HCT116 (cell line): ENCODE data around the gene LRRFIP1. TPM values are rescaled to one million over a fixed set of nuclear protein-coding genes. Genes with fewer than 3 reads are reported as not detected.

Source experiments
- ATAC-seq: fragments of 200-7000 bp; cut with Tn5 transposase; 2 replicates; pipeline ENCODE4 v1.9.1; 2020; ENCODE audit warnings: mild to moderate bottlenecking, moderate library complexity
- BruUV-seq: library from RNA; stranded (reverse); fragments of 400-500 nt; replicated peaks from 2 replicates; lab custom pipeline; 2021; lab: Mats Ljungman, UMichigan
- CTCF ChIA-PET: fragments of 300-600 bp; sonication (Branson Sonifier 250); formaldehyde crosslinking; loops from one replicate; lab custom pipeline; 2021; ENCODE audit warnings: antibody characterized with exemption; lab: Charles Lee
- POLR2A ChIA-PET: fragments of 300-600, 350-600 bp; sonication (Branson Sonifier 250); formaldehyde crosslinking; loops from one replicate; lab custom pipeline; 2021; ENCODE audit warnings: antibody characterized with exemption; lab: Charles Lee
- RAD21 ChIA-PET, 2 experiments: fragments of 300-600 bp; sonication (Branson Sonifier 250); formaldehyde crosslinking; loops; one replicate each; lab custom pipeline; 2023; ENCODE audit warnings: low total read pairs in 2 of 2; ENCODE audit not compliant: uncharacterized antibody in 2 of 2, unreplicated experiment in 2 of 2, low non-redundant PET in 1 of 2; lab: Charles Lee
- DNase-seq: peaks from one replicate; pipeline ENCODE4 v3.0.0-alpha.2; 2010; ENCODE audit warnings: low read depth, low spot score
- H2AFZ ChIP-seq: fragments of 200-600 bp; shearing (Covaris generic), sonication (generic); 2 replicates; pipeline ENCODE4 v1.6.1; 2017; ENCODE audit warnings: low read depth, mixed run types, mixed read lengths, antibody characterized with exemption, low read length; ENCODE audit not compliant: poor library complexity, severe bottlenecking
- H3K27ac ChIP-seq: 2 replicates; pipeline ENCODE4 v1.5.1; 2012; ENCODE audit warnings: low read depth, low read length
- H3K27me3 ChIP-seq: fragments of 200-600 bp; sonication (generic); 2 replicates; pipeline ENCODE4 v1.6.1; 2016; ENCODE audit warnings: mixed run types, low read length, mixed read lengths; ENCODE audit not compliant: insufficient read depth
- H3K36me3 ChIP-seq, 2 experiments: fragments of 200-500 bp in 1 of 2; fragments of 200-600 bp in 1 of 2; sonication (Bioruptor generic) in 1 of 2; sonication (generic) in 1 of 2; 2 replicates each; pipeline versions ENCODE4 v1.5.1 to v1.6.1; 2014 to 2016; ENCODE audit warnings: low read length in 2 of 2, inconsistent platforms in 1 of 2, mixed read lengths in 1 of 2, mixed run types in 1 of 2; ENCODE audit not compliant: insufficient read depth in 2 of 2, control insufficient read depth in 1 of 2
- H3K4me1 ChIP-seq, 2 experiments: fragments of 200-600 bp in 1 of 2; sonication (generic) in 1 of 2; 2 replicates each; pipeline versions ENCODE4 v1.5.1 to v1.6.1; 2012 to 2017; ENCODE audit warnings: low read length in 2 of 2, inconsistent platforms in 1 of 2, mild to moderate bottlenecking in 1 of 2, mixed read lengths in 1 of 2, mixed run types in 1 of 2, moderate library complexity in 1 of 2; ENCODE audit not compliant: insufficient read depth in 2 of 2, control insufficient read depth in 1 of 2
- H3K4me2 ChIP-seq: fragments of 200-600 bp; sonication (generic); 2 replicates; pipeline ENCODE4 v1.6.1; 2017; ENCODE audit warnings: mixed run types, low read length, mixed read lengths
- H3K4me3 ChIP-seq, 2 experiments: fragments of 200-600 bp in 1 of 2; sonication (generic) in 1 of 2; replicated peaks in 1 of 2; 2 replicates each; pipeline ENCODE4 v1.5.1; 2011 to 2016; ENCODE audit warnings: low read length in 2 of 2, control low read depth in 1 of 2, low read depth in 1 of 2, mild to moderate bottlenecking in 1 of 2, mixed read lengths in 1 of 2, mixed run types in 1 of 2
- H3K79me2 ChIP-seq: fragments of 200-600 bp; sonication (generic); 2 replicates; pipeline ENCODE4 v1.6.1; 2017; ENCODE audit warnings: mild to moderate bottlenecking, mixed run types, low read length, moderate library complexity, mixed read lengths; ENCODE audit not compliant: insufficient read depth
- H3K9ac ChIP-seq: fragments of 200-600 bp; sonication (generic); 2 replicates; pipeline ENCODE4 v1.6.1; 2016; ENCODE audit warnings: low read length, mixed read lengths
- H3K9me2 ChIP-seq: fragments of 200-600 bp; sonication (generic), shearing (Covaris generic); 2 replicates; pipeline ENCODE4 v1.6.1; 2017; ENCODE audit warnings: mixed run types, mild to moderate bottlenecking, moderate library complexity; ENCODE audit not compliant: insufficient read depth
- H3K9me3 ChIP-seq, 2 experiments: fragments of 200-500 bp in 1 of 2; fragments of 200-600 bp in 1 of 2; sonication (Bioruptor generic) in 1 of 2; sonication (generic) in 1 of 2; 2 replicates each; pipeline ENCODE4 v1.6.1; 2014 to 2017; ENCODE audit warnings: low read length in 2 of 2, mixed read lengths in 2 of 2, inconsistent platforms in 1 of 2, low read depth in 1 of 2, mild to moderate bottlenecking in 1 of 2, mixed run types in 1 of 2, moderate library complexity in 1 of 2; ENCODE audit not compliant: control insufficient read depth in 1 of 2, insufficient read depth in 1 of 2
- H4K20me1 ChIP-seq: fragments of 200-600 bp; sonication (generic), shearing (Covaris generic); 2 replicates; pipeline ENCODE4 v1.6.1; 2017; ENCODE audit warnings: mixed run types, mild to moderate bottlenecking, moderate library complexity; ENCODE audit not compliant: insufficient read depth
- ATF3 ChIP-seq: IDR thresholded peaks from 2 replicates; pipeline ENCODE4 v1.6.1; 2012
- CBX3 ChIP-seq: IDR thresholded peaks from 2 replicates; pipeline ENCODE4 v1.6.1; 2012; ENCODE audit warnings: low read depth
- CEBPB ChIP-seq: IDR thresholded peaks from 2 replicates; pipeline ENCODE4 v1.6.1; 2012; ENCODE audit warnings: low read depth
- EGR1 ChIP-seq: IDR thresholded peaks from 2 replicates; pipeline ENCODE4 v1.6.1; 2012; ENCODE audit warnings: low read depth
- EZH2 ChIP-seq: fragments of 200-600 bp; sonication (generic); IDR thresholded peaks from 2 replicates; pipeline ENCODE4 v1.6.1; 2017; ENCODE audit warnings: antibody characterized with exemption, mixed run types
- EZH2phosphoT487 ChIP-seq: fragments of 200-600 bp; IDR thresholded peaks from 2 replicates; pipeline ENCODE4 v1.6.1; 2018; ENCODE audit warnings: antibody characterized with exemption, borderline replicate concordance
- FOSL1 ChIP-seq: IDR thresholded peaks from 2 replicates; pipeline ENCODE4 v1.6.1; 2012; ENCODE audit warnings: low read depth
- JUND ChIP-seq: IDR thresholded peaks from 2 replicates; pipeline ENCODE4 v1.6.1; 2012
- POLR2A ChIP-seq: IDR thresholded peaks from 2 replicates; pipeline ENCODE4 v1.7.0; 2011; ENCODE audit warnings: borderline replicate concordance; ENCODE audit not compliant: insufficient read depth, insufficient read length; ENCODE audit errors: extremely low read depth
- RAD21 ChIP-seq: IDR thresholded peaks from 2 replicates; pipeline ENCODE4 v1.6.1; 2012; ENCODE audit warnings: low read depth, mild to moderate bottlenecking
- SIN3A ChIP-seq: IDR thresholded peaks from 2 replicates; pipeline ENCODE4 v1.6.1; 2012; ENCODE audit warnings: low read depth
- SRF ChIP-seq: IDR thresholded peaks from 2 replicates; pipeline ENCODE4 v1.6.1; 2012; ENCODE audit warnings: low read depth
- TCF7L2 ChIP-seq: IDR thresholded peaks from 2 replicates; pipeline ENCODE4 v1.7.0; 2011; ENCODE audit warnings: borderline replicate concordance, inconsistent platforms; ENCODE audit not compliant: insufficient read depth, insufficient read length; ENCODE audit errors: extremely low read depth
- YY1 ChIP-seq: IDR thresholded peaks from 2 replicates; pipeline ENCODE4 v1.6.1; 2011; ENCODE audit warnings: low read length, low read depth, moderate library complexity, mild to moderate bottlenecking; ENCODE audit not compliant: insufficient replicate concordance; ENCODE audit errors: extremely low read depth
- ZFX ChIP-seq: fragments of 450-650 bp; IDR thresholded peaks from 2 replicates; pipeline ENCODE4 v1.6.1; 2017
- ZNF274 ChIP-seq: fragments of 200-500 bp; sonication (Bioruptor generic); IDR thresholded peaks from 2 replicates; pipeline ENCODE4 v1.6.1; 2014; ENCODE audit warnings: mild to moderate bottlenecking, low read depth, low read length, inconsistent platforms
- intact Hi-C: fragments of 100-400 bp; cut with micrococcal nuclease; formaldehyde crosslinking; loops from 2 replicates; pipeline ENCODE4 v1.10.0; 2022
- total RNA-seq: library from RNA; stranded (reverse); gene quantifications from one replicate; pipeline ENCODE4 v1.2.1, GENCODE V29; 2021; ENCODE audit not compliant: unreplicated experiment
- TF ChIP-seq, protein P1 (sequence below), 3 experiments: fragments of 200-600 bp in 1 of 3; sonication (generic) in 1 of 3; IDR thresholded peaks in 2 of 3; conservative IDR thresholded peaks in 1 of 3; 2 replicates each; pipeline ENCODE4 v1.5.1; 2012 to 2017; ENCODE audit warnings: low read depth in 2 of 3, low read length in 2 of 3, antibody characterized with exemption in 1 of 3, borderline replicate concordance in 1 of 3, control low read depth in 1 of 3, mild to moderate bottlenecking in 1 of 3, mixed read lengths in 1 of 3, mixed run types in 1 of 3, moderate library complexity in 1 of 3; ENCODE audit not compliant: insufficient read depth in 1 of 3
- TF ChIP-seq, protein P2 (sequence below): IDR thresholded peaks from 2 replicates; pipeline ENCODE4 v1.6.1; 2012

The LRRFIP1 gene
- total RNA-seq, 1 experiment from 2014 or later: 76.9 TPM

- TF ChIP-seq, protein P1, sequence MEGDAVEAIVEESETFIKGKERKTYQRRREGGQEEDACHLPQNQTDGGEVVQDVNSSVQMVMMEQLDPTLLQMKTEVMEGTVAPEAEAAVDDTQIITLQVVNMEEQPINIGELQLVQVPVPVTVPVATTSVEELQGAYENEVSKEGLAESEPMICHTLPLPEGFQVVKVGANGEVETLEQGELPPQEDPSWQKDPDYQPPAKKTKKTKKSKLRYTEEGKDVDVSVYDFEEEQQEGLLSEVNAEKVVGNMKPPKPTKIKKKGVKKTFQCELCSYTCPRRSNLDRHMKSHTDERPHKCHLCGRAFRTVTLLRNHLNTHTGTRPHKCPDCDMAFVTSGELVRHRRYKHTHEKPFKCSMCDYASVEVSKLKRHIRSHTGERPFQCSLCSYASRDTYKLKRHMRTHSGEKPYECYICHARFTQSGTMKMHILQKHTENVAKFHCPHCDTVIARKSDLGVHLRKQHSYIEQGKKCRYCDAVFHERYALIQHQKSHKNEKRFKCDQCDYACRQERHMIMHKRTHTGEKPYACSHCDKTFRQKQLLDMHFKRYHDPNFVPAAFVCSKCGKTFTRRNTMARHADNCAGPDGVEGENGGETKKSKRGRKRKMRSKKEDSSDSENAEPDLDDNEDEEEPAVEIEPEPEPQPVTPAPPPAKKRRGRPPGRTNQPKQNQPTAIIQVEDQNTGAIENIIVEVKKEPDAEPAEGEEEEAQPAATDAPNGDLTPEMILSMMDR (IDR thresholded peaks at IDR 0.05 in 2 of 3, conservative IDR thresholded peaks at IDR 0.05 in 1 of 3; ENCODE audit: borderline replicate concordance in 1 of 3, insufficient read depth in 1 of 3, low read depth in 2 of 3, low read length in 2 of 3): no peak
- TF ChIP-seq EZH2 (no peak), EZH2phosphoT487 (no peak), ZFX (no peak), SIN3A (no peak), POLR2A (no peak), CEBPB (no peak), ATF3 (no peak)
- TF ChIP-seq, protein P2, sequence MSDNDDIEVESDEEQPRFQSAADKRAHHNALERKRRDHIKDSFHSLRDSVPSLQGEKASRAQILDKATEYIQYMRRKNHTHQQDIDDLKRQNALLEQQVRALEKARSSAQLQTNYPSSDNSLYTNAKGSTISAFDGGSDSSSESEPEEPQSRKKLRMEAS: no peak
- TF ChIP-seq, all 23 proteins: peak for 0
These were observed 115.2 kb downstream of the LRRFIP1 start (continued) for GRCh38 chr2:237742614-237743013.

GRCh38 chr2:237743024-237743423, 115.6 kb downstream of the LRRFIP1 start:
- no peaks in the 10 kb centered on the region for H3K9me3 ChIP-seq
- CTCF ChIA-PET: interaction anchor here (1.0 to 7.9 kb wide), 2 partner anchors 70 to 272 kb away, joined by 3 to 70 read pairs; no protein-coding TSS in a partner anchor
- no peak for DNase-seq
- TF ChIP-seq, protein P1 (IDR thresholded peaks at IDR 0.05 in 2 of 3, conservative IDR thresholded peaks at IDR 0.05 in 1 of 3; ENCODE audit: borderline replicate concordance in 1 of 3, insufficient read depth in 1 of 3, low read depth in 2 of 3, low read length in 2 of 3): no peak
- TF ChIP-seq JUND (no peak), SRF (no peak), EZH2phosphoT487 (no peak), EGR1 (no peak), EZH2 (no peak), SIN3A (no peak), YY1 (no peak), TCF7L2 (no peak), POLR2A (no peak), FOSL1 (no peak), ZNF274 (no peak), ATF3 (no peak), RAD21 (no peak), CBX3 (no peak)

More at GRCh38 chr2:237743024-237743423, 115.6 kb downstream of the LRRFIP1 start:
- Histone ChIP-seq H3K79me2 (peaks cover 73% of the 10 kb centered on the region), H3K9ac (no peak overlapping the region), H3K27ac (no peak overlapping the region), H4K20me1 (peaks cover 12% of the 10 kb centered on the region), H3K4me3 (no peak overlapping the region), H3K27me3 (no peaks in the 10 kb centered on the region), H3K36me3 (0 out of 4 replicates have a peak, but pooled peaks cover 0 to 2% of the 10 kb centered on the region in 2 experiments), H3K4me2 (no peak overlapping the region), H2AFZ (no peak overlapping the region), H3K9me2 (no peaks in the 10 kb centered on the region), H3K4me1 (peaks cover 3 to 19% of the 10 kb centered on the region in 2 experiments; a peak in 2 of 4 replicates)
- RAD21 ChIA-PET: no interaction called here
- POLR2A ChIA-PET: no interaction called here
- no TSS peak for BruUV-seq
- ATAC-seq: no peak
- intact Hi-C loops: loop anchor here (10.0 kb wide), 1 partner anchor 228 kb away; no protein-coding TSS in a partner anchor
